ENCODE data around the gene CALU.

CALU gene

GRCh38 chr7:128815289-128815942 lies 76.3 kb downstream of the CALU start:
- DNase-seq = no peak

DNA sequence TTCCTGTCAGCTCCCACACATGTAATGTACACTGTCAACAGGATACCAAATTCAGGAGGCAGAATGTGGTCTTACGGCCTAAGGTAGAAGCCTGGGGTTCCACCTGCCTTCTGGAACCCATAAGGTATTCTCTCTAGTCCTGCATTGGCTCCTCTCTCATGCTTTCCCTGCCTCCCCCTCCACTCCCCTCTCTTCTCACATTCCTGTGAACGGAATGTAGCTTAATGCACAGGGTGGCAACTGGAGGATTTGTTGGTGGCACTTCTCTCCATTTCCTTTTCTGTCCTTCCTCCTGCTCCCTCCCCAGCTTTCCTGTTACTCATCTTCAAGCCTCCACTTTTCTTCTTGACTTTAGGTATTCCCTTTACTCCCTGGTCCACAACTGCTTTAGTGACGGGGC lies 79.5 kb downstream of the CALU start:
- no peak for DNase-seq
